Left cardiac atrium (tissue), 4 donors: ENCODE measurements around the gene CFAP74. TPM values are rescaled to one million over a fixed set of nuclear protein-coding genes. Genes with fewer than 3 reads are reported as not detected.
"Not testable (repeated sequence)": the region's sequence is repeated elsewhere in the genome, so short reads cannot be mapped to it uniquely, and the experiment has no call there.

Source experiments
- ATAC-seq, 2 donors: fragments of 200-7000 bp; cut with Tn5 transposase; one replicate each; pipeline ENCODE4 v1.9.1; 2020; ENCODE audit warnings: mild to moderate bottlenecking in 2 of 2, moderate library complexity in 2 of 2
- DNase-seq: peaks from one replicate; pipeline ENCODE4 v3.0.0-alpha.2; 2020
- intact Hi-C, 2 donors: fragments of 100-400 bp; cut with DNase I; formaldehyde crosslinking; loops; one replicate each; pipeline versions ENCODE4 v1.14.1 to v1.15.1; 2022 to 2023
- total RNA-seq, 2 donors: library from RNA; stranded (reverse); fragmentation: NEBNext Ultra II Directional; extraction: Animal tissue kit (Norgen Biotek cat#: 25700); gene quantifications; one replicate each; pipeline ENCODE4 v1.2.1, GENCODE V29; 2021
- donor health status: DM: no; HTN: yes; CAD: no.
- donor health status: DM: no; HTN: yes; CAD: no; lungs with severe emphysema.
- donor health status: DM: yes; HTN: yes; CAD: no.
- donor health status: Dilated cardiomyopathy.

The CFAP74 gene
- total RNA-seq, 2 donors from 2014 or later, result not detected

GRCh38 chr1:1898246-1898933, 105.2 kb downstream of the CFAP74 start:
- intact Hi-C loops, result no loop called here
- ATAC-seq (no peak), DNase-seq (no peak)

GRCh38 chr1:1895456-1896336, 107.9 kb downstream of the CFAP74 start:
- intact Hi-C loops, result no loop called here
- no peak for ATAC-seq
- no peak for DNase-seq

- intact Hi-C loops, result no loop called here
- DNase-seq (no peak), ATAC-seq (no peak)
Observed at GRCh38 chr1:1895060-1895418, 108.5 kb downstream of the CFAP74 start.

- peak in 1 of 2 donors; percentile 25 for ATAC-seq
- intact Hi-C loops, result no loop called here
- peak; percentile 75 for DNase-seq
Observed at GRCh38 chr1:1894354-1895059, 109.1 kb downstream of the CFAP74 start.

- ATAC-seq, result no peak
- no peak for DNase-seq
- intact Hi-C loops, result no loop called here
Observed at GRCh38 chr1:1893997-1894353, 109.6 kb downstream of the CFAP74 start.

GRCh38 chr1:1893291-1893985, 110.1 kb downstream of the CFAP74 start:
- ATAC-seq, result no peak
- intact Hi-C loops, result no loop called here

GRCh38 chr1:1892763-1893120, 110.8 kb downstream of the CFAP74 start:
- ATAC-seq, result no peak
- intact Hi-C loops, result no loop called here
- DNase-seq, result no peak

More at GRCh38 chr1:1893291-1893985, 110.1 kb downstream of the CFAP74 start:
- DNase-seq, result no peak

GRCh38 chr1:1892079-1892762, 111.4 kb downstream of the CFAP74 start:
- intact Hi-C loops, result no loop called here
- ATAC-seq, result no peak
- DNase-seq, result no peak

- DNase-seq, result peak; percentile 88
- peak; percentile 74 to 84 for ATAC-seq
- intact Hi-C loops, result no loop called here
Observed at GRCh38 chr1:1891349-1892078, 112.1 kb downstream of the CFAP74 start.

- intact Hi-C loops, result no loop called here
- DNase-seq (peak; percentile 91), ATAC-seq (peak; percentile 87 to 92)
Observed at GRCh38 chr1:1890506-1891348, 112.9 kb downstream of the CFAP74 start, which contains the start of gene GNB1. GNB1 (minus strand) TSS chr1:1891087; CDS start chr1:1825453, 65,634 bp downstream.

GRCh38 chr1:1889847-1890505, 113.6 kb downstream of the CFAP74 start:
- DNase-seq (peak; percentile 71), ATAC-seq (peak; percentile 10 to 18)
- intact Hi-C loops, result loop anchor here in 1 of 2 donors (10.0 kb wide), 1 partner anchor 55 kb away; no protein-coding TSS in a partner anchor

GRCh38 chr1:1889090-1889750, 114.4 kb downstream of the CFAP74 start:
- intact Hi-C loops, result loop anchor here in 1 of 2 donors (10.0 kb wide), 1 partner anchor 54 kb away; no protein-coding TSS in a partner anchor
- no peak for DNase-seq
- ATAC-seq, result no peak

- DNase-seq, ATAC-seq: not testable (repeated sequence)
- intact Hi-C loops, result loop anchor here (5.0 to 10.0 kb wide), 2 partner anchors 42 to 49 kb away; no protein-coding TSS in a partner anchor
Observed at GRCh38 chr1:1883890-1884289, 119.7 kb downstream of the CFAP74 start.

GRCh38 chr1:1883092-1883873, 120.3 kb downstream of the CFAP74 start:
- ATAC-seq (peak; percentile 12 to 29), DNase-seq (no peak)
- intact Hi-C loops, result loop anchor here (5.0 to 10.0 kb wide), 2 partner anchors 41 to 48 kb away; no protein-coding TSS in a partner anchor

GRCh38 chr1:1881727-1882126, 121.9 kb downstream of the CFAP74 start:
- ATAC-seq (peak in 1 of 2 donors; percentile 38), DNase-seq (no peak)

More at GRCh38 chr1:1881727-1882126, 121.9 kb downstream of the CFAP74 start:
- intact Hi-C loops, result loop anchor here (5.0 to 10.0 kb wide), 2 partner anchors 39 to 47 kb away; no protein-coding TSS in a partner anchor
